Fibroblast of lung (primary cell): Measurements from ENCODE around the gene METAP1D. TPM values are rescaled to one million over a fixed set of nuclear protein-coding genes. Genes with fewer than 3 reads are reported as not detected.

Source experiments
- DNase-seq, 2 donors: peaks; one replicate each; pipeline versions ENCODE4 v3.0.0 to v3.0.0-alpha.2; 2010; ENCODE audit warnings: low read depth in 2 of 2
- H2AFZ ChIP-seq: 2 replicates; pipeline ENCODE4 v1.5.1; 2012; ENCODE audit warnings: low read length, control low read depth, inconsistent platforms
- H3K27ac ChIP-seq: 2 replicates; pipeline ENCODE4 v1.5.1; 2011; ENCODE audit warnings: low read length, control low read depth; ENCODE audit not compliant: insufficient read depth
- H3K27me3 ChIP-seq: 2 replicates; pipeline ENCODE4 v1.5.1; 2011; ENCODE audit warnings: mild to moderate bottlenecking, low read length; ENCODE audit not compliant: control insufficient read depth, insufficient read depth
- H3K36me3 ChIP-seq: 2 replicates; pipeline ENCODE4 v1.5.1; 2011; ENCODE audit warnings: low read length; ENCODE audit not compliant: control insufficient read depth, insufficient read depth
- H3K4me1 ChIP-seq: 2 replicates; pipeline ENCODE4 v1.5.1; 2011; ENCODE audit warnings: low read length; ENCODE audit not compliant: control insufficient read depth, insufficient read depth; ENCODE audit errors: extremely low read depth
- H3K4me2 ChIP-seq: 2 replicates; pipeline ENCODE4 v1.5.1; 2011; ENCODE audit warnings: low read length, control low read depth; ENCODE audit not compliant: insufficient read depth; ENCODE audit errors: extremely low read depth
- H3K4me3 ChIP-seq, 4 experiments: fragments of 200-600 bp in 1 of 4; sonication (generic) in 1 of 4; replicated peaks in 1 of 4; 2 replicates each; pipeline ENCODE4 v1.5.1; 2011 to 2016; ENCODE audit warnings: low read length in 4 of 4, low read depth in 3 of 4, mild to moderate bottlenecking in 3 of 4, control low read depth in 2 of 4, inconsistent platforms in 1 of 4, mixed read lengths in 1 of 4; ENCODE audit not compliant: insufficient read depth in 1 of 4; ENCODE audit errors: control extremely low read depth in 1 of 4
- H3K79me2 ChIP-seq: 2 replicates; pipeline ENCODE4 v1.5.1; 2012; ENCODE audit warnings: mild to moderate bottlenecking, low read length, inconsistent platforms; ENCODE audit not compliant: control insufficient read depth, insufficient read depth
- H3K9ac ChIP-seq: 2 replicates; pipeline ENCODE4 v1.5.1; 2011; ENCODE audit warnings: mild to moderate bottlenecking, low read length, control low read depth; ENCODE audit not compliant: insufficient read depth
- H3K9me3 ChIP-seq: 2 replicates; pipeline ENCODE4 v1.5.1; 2012; ENCODE audit warnings: low read depth, low read length; ENCODE audit not compliant: control insufficient read depth, insufficient read depth
- H4K20me1 ChIP-seq: 2 replicates; pipeline ENCODE4 v1.5.1; 2011; ENCODE audit warnings: low read length; ENCODE audit not compliant: control insufficient read depth, insufficient read depth; ENCODE audit errors: extremely low read depth
- EZH2 ChIP-seq: IDR thresholded peaks from 2 replicates; pipeline ENCODE4 v1.5.1; 2012; ENCODE audit warnings: low read length, control low read depth, mild to moderate bottlenecking; ENCODE audit errors: missing control alignments
- polyA plus RNA-seq, 2 donors: library from polyadenylated mRNA; depleted of rRNA in 1 of 2; stranded (reverse) in 1 of 2; unstranded in 1 of 2; fragments of >200 nt; gene quantifications; 2 replicates each; pipeline ENCODE4 v1.2.1, GENCODE V29; 2011 to 2012; ENCODE audit warnings: missing spikeins in 1 of 2
- total RNA-seq: library from RNA; depleted of rRNA; stranded (reverse); fragments of >200 nt; gene quantifications from 2 replicates; pipeline ENCODE4 v1.2.1, GENCODE V29; 2014
- TF ChIP-seq, protein P1 (sequence below), 2 donors: IDR thresholded peaks in 1 of 2; conservative IDR thresholded peaks in 1 of 2; 1 replicate in 1 of 2; 2 replicates in 1 of 2; pipeline ENCODE4 v1.5.1; 2011 to 2012; ENCODE audit warnings: low read length in 2 of 2, control low read depth in 1 of 2, inconsistent platforms in 1 of 2, low read depth in 1 of 2, mild to moderate bottlenecking in 1 of 2

Gene METAP1D
- total and polyA plus RNA-seq, 2 donors (not counting 1 experiment from before 2014, with no cell fraction given): 6.7 to 6.8 TPM

DNA sequence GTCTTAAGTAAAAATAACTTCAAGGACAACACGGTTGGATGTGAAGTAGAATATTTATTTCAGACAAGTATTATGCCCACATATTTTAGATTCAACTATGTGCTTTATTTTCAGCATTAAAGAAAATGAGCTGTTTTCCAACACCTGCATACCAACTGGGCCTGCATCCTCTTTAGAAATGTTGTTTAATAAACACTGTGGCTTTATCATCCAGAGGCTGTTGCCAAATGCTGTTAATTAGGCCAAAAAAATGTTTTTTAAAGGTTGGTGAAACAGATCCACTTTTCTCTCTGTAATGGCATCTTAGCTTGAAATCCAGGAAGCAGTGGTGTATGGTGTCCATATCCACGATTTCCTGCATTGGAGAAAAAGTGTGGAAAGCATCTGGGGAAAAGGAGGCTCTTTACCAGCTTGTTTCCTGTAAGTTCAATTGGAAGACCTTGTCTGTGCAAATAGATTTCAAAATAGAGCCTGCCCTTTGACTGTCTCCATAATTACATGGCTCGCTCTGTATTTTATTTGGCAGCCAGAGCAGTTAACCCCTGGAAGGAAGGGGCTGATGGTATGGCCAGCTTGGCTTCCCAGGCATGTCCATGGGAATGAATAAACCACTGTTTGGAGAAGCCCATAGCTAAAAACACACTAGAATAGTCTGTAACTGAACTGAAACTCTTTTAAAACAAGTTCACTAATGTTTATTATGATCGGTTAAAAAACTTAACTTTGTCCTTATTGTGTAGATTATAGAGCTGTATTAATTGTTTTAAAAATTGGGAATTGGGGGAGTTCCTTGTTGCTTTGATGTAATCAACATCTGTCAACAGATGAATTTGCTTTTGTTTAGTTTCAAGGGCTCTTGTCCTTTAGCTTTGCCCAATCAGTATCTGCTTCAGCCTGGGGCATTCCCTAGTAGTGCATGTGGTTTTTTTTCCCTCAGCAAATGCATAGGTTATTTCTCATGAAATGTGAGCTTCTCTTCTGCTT, 52.5 kb downstream of the METAP1D start:
- H3K27ac ChIP-seq: no peak overlapping the region
- TF ChIP-seq, protein P1, sequence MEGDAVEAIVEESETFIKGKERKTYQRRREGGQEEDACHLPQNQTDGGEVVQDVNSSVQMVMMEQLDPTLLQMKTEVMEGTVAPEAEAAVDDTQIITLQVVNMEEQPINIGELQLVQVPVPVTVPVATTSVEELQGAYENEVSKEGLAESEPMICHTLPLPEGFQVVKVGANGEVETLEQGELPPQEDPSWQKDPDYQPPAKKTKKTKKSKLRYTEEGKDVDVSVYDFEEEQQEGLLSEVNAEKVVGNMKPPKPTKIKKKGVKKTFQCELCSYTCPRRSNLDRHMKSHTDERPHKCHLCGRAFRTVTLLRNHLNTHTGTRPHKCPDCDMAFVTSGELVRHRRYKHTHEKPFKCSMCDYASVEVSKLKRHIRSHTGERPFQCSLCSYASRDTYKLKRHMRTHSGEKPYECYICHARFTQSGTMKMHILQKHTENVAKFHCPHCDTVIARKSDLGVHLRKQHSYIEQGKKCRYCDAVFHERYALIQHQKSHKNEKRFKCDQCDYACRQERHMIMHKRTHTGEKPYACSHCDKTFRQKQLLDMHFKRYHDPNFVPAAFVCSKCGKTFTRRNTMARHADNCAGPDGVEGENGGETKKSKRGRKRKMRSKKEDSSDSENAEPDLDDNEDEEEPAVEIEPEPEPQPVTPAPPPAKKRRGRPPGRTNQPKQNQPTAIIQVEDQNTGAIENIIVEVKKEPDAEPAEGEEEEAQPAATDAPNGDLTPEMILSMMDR (conservative IDR thresholded peaks at IDR 0.05 in 1 of 2, IDR thresholded peaks at IDR 0.05 in 1 of 2; ENCODE audit: low read depth in 1 of 2, low read length in 2 of 2): no peak
- H4K20me1 ChIP-seq: no peaks in the 10 kb centered on the region
- DNase-seq: peak; percentile 17 to 73
- no peak overlapping the region for H2AFZ ChIP-seq
- peak overlapping the region; percentile 1 for H3K4me2 ChIP-seq
- H3K36me3 ChIP-seq: no peaks in the 10 kb centered on the region
- H3K4me1 ChIP-seq: no peaks in the 10 kb centered on the region
- H3K9ac ChIP-seq: no peak overlapping the region
- no peaks in the 10 kb centered on the region for H3K9me3 ChIP-seq
- no peaks in the 10 kb centered on the region for H3K79me2 ChIP-seq
- no peak overlapping the region for H3K4me3 ChIP-seq
- H3K27me3 ChIP-seq: no peaks in the 10 kb centered on the region

DNA sequence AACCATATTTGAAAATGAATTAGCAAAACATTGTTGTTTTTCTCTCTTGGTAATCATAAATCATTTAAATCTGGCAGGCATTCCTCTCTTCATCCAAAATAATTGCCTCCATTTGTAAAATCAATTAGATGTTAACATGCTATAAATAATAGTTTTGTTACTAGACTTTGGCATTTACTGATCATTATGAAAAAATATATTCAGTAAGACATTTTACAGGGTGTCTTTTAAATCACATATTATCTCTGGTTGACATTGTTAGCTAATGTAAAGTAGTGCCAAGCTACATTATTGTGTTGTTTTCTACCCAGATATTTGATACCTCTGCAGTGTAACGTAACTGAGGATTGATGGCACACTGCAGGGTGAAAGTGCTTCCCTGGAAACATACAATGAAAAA, 53.7 kb downstream of the METAP1D start:
- H2AFZ ChIP-seq: no peak overlapping the region
- no peaks in the 10 kb centered on the region for H3K9me3 ChIP-seq
- no peaks in the 10 kb centered on the region for H3K36me3 ChIP-seq
- no peaks in the 10 kb centered on the region for H3K27me3 ChIP-seq
- H3K4me1 ChIP-seq: no peaks in the 10 kb centered on the region
- H3K9ac ChIP-seq: no peak overlapping the region
- H4K20me1 ChIP-seq: no peaks in the 10 kb centered on the region
- no peak overlapping the region for H3K27ac ChIP-seq
- DNase-seq: no peak
- TF ChIP-seq, protein P1 (conservative IDR thresholded peaks at IDR 0.05 in 1 of 2, IDR thresholded peaks at IDR 0.05 in 1 of 2; ENCODE audit: low read depth in 1 of 2, low read length in 2 of 2): no peak
- no peak for TF ChIP-seq EZH2
- H3K4me3 ChIP-seq: no peak overlapping the region
- no peak overlapping the region for H3K4me2 ChIP-seq
- no peaks in the 10 kb centered on the region for H3K79me2 ChIP-seq

DNA sequence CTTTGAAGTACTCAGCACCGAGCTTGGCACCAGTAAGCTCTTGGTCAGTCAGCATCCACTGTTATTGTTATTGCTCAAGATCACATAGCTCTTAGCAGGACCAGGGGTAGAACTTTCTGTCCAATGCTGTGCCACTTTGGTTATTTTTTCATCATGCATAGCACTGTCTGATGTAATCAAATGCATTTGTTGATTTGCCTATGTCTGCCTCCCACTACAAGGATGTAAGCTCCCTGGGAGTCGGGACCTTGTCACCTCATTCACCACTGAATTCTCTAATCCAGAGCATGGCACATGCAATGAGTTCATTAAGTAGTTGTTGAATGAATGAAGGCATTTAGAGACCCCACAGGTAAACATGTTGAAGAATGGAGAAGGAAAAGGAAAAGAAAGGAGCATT, 56.5 kb downstream of the METAP1D start:
- no peaks in the 10 kb centered on the region for H3K4me1 ChIP-seq
- DNase-seq: no peak
- no peaks in the 10 kb centered on the region for H4K20me1 ChIP-seq
- no peaks in the 10 kb centered on the region for H3K9me3 ChIP-seq
- no peaks in the 10 kb centered on the region for H3K36me3 ChIP-seq
- H3K4me2 ChIP-seq: no peak overlapping the region
- TF ChIP-seq EZH2: no peak
- TF ChIP-seq, protein P1 (conservative IDR thresholded peaks at IDR 0.05 in 1 of 2, IDR thresholded peaks at IDR 0.05 in 1 of 2; ENCODE audit: low read depth in 1 of 2, low read length in 2 of 2): no peak
- H3K27ac ChIP-seq: no peak overlapping the region
- H2AFZ ChIP-seq: no peak overlapping the region
- no peaks in the 10 kb centered on the region for H3K79me2 ChIP-seq
- H3K27me3 ChIP-seq: no peaks in the 10 kb centered on the region
- H3K9ac ChIP-seq: no peak overlapping the region
- no peak overlapping the region for H3K4me3 ChIP-seq
